Gastrocnemius medialis (tissue), 4 donors: ENCODE results near the gene TEX11.

Experiments
- CTCF ChIP-seq, 5 experiments: fragments of 450-650 bp in 3 of 5; fragments of 200-600 bp in 2 of 5; sonication (generic) in 2 of 5; IDR thresholded peaks in 4 of 5; conservative IDR thresholded peaks in 1 of 5; 1 replicate in 4 of 5; 2 replicates in 1 of 5; pipeline ENCODE4 v1.5.1; 2016 to 2019; ENCODE audit warnings: antibody characterized with exemption in 5 of 5, mild to moderate bottlenecking in 3 of 5, moderate library complexity in 3 of 5
- POLR2A ChIP-seq, 2 donors: fragments of 450-650 bp; IDR thresholded peaks; one replicate each; pipeline ENCODE4 v1.6.1; 2017; ENCODE audit warnings: antibody characterized with exemption in 2 of 2, mild to moderate bottlenecking in 2 of 2, moderate library complexity in 2 of 2

DNA sequence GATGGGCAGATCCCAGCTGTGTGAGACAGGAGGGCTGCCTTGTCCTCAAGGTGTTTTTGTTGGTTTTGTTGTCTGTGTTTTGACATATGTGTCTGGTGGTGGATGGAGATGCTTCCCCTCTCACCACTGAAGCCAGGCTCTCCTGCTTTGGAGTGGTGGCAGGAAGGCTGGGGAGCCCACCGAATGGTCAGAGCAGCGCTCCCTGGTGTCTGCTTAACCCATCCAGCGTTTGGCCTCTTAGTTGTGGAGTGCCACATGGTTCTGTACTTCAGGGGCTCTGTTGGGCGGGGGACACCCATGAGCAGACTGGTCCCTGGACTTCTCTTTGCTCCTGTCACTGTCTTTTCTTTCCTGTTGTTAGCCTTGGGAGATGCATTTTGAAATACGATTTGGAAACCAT lies 412.0 kb downstream of the TEX11 start:
- TF ChIP-seq CTCF (IDR thresholded peaks at IDR 0.05 in 4 of 5, conservative IDR thresholded peaks at IDR 0.05 in 1 of 5) (no peak), POLR2A (IDR thresholded peaks at IDR 0.05) (no peak)
